Activated CD8-positive, alpha-beta T cell treated with anti-CD3 and anti-CD28 coated beads for 36 hours (primary cell): ENCODE measurements around the gene EXOC3L4. TPM values are rescaled to one million over a fixed set of nuclear protein-coding genes. Genes with fewer than 3 reads are reported as not detected.

Source experiments
- ATAC-seq: fragments of 200-7000 bp; cut with Tn5 transposase; one replicate; pipeline ENCODE4 v1.10.0; 2021; ENCODE audit warnings: mild to moderate bottlenecking, moderate library complexity
- CTCF ChIA-PET: fragments of 350-600 bp; sonication (Branson Sonifier 250); formaldehyde crosslinking; loops from one replicate; lab custom pipeline; 2021; ENCODE audit warnings: antibody characterized with exemption; lab: Charles Lee
- POLR2A ChIA-PET: fragments of 350-600 bp; sonication (Branson Sonifier 250); formaldehyde crosslinking; loops from one replicate; lab custom pipeline; 2021; ENCODE audit warnings: antibody characterized with exemption; lab: Charles Lee
- DNase-seq: peaks from one replicate; pipeline ENCODE4 v3.0.0-alpha.2; 2020
- H3K27ac Mint-ChIP-seq: one replicate; pipeline ENCODE4 v1.8.0; 2021; ENCODE audit warnings: mild to moderate bottlenecking, mixed read lengths
- H3K27me3 Mint-ChIP-seq: one replicate; pipeline ENCODE4 v1.8.0; 2021; ENCODE audit warnings: mixed read lengths
- H3K36me3 Mint-ChIP-seq: one replicate; pipeline ENCODE4 v1.8.0; 2021; ENCODE audit warnings: low read depth, mixed read lengths
- H3K4me1 Mint-ChIP-seq: one replicate; pipeline ENCODE4 v1.8.0; 2021; ENCODE audit warnings: low read depth, mixed read lengths
- H3K4me3 Mint-ChIP-seq: one replicate; pipeline ENCODE4 v1.8.0; 2021; ENCODE audit warnings: mild to moderate bottlenecking, moderate library complexity, mixed read lengths
- H3K9me3 Mint-ChIP-seq: one replicate; pipeline ENCODE4 v1.8.0; 2021; ENCODE audit warnings: mixed read lengths
- CTCF ChIP-seq: fragments of 200-600 bp; IDR thresholded peaks from one replicate; pipeline ENCODE4 v1.8.0; 2022; ENCODE audit warnings: antibody characterized with exemption, mild to moderate bottlenecking
- intact Hi-C: fragments of 100-400 bp; cut with micrococcal nuclease; formaldehyde crosslinking; loops from one replicate; pipeline ENCODE4 v1.10.0; 2022
- total RNA-seq, 2 experiments: library from RNA; stranded (reverse); gene quantifications; one replicate each; pipeline ENCODE4 v1.2.3, GENCODE V29; 2021

EXOC3L4 gene
- total RNA-seq, 2 experiments from 2014 or later = not detected

- Mint-ChIP-seq H3K36me3 (no peaks in the 10 kb centered on the region), H3K27ac (no peak overlapping the region), H3K4me3 (no peak overlapping the region), H3K27me3 (peaks cover 4% of the 10 kb centered on the region), H3K4me1 (no peaks in the 10 kb centered on the region), H3K9me3 (no peaks in the 10 kb centered on the region)
- intact Hi-C loops = no loop called here
- ChIA-PET CTCF (interaction anchor here (1.0 to 1.8 kb wide), 4 partner anchors 19 to 385 kb away, joined by 3 to 6 read pairs (median 4); no protein-coding TSS in a partner anchor), POLR2A (no interaction called here)
- no peak for DNase-seq
- no peak for TF ChIP-seq CTCF
- no peak for ATAC-seq
Observed at GRCh38 chr14:103078860-103079587, 15.5 kb upstream of the EXOC3L4 start.

- POLR2A ChIA-PET = no interaction called here
- Mint-ChIP-seq H3K4me1 (no peaks in the 10 kb centered on the region), H3K9me3 (no peaks in the 10 kb centered on the region), H3K27ac (no peak overlapping the region), H3K4me3 (no peak overlapping the region), H3K27me3 (peaks cover 11% of the 10 kb centered on the region), H3K36me3 (no peaks in the 10 kb centered on the region)
- ATAC-seq (no peak), DNase-seq (no peak)
- no peak for TF ChIP-seq CTCF
- CTCF ChIA-PET = no interaction called here
- intact Hi-C loops = no loop called here
Observed at GRCh38 chr14:103081951-103082350, 12.6 kb upstream of the EXOC3L4 start.

GRCh38 chr14:103084021-103084919 lies 10.3 kb upstream of the EXOC3L4 start, which contains the start of gene LBHD2:
LBHD2 (plus strand) TSS chr14:103084210; CDS start chr14:103086013, 1,803 bp downstream.
- Mint-ChIP-seq H3K4me1 (no peaks in the 10 kb centered on the region), H3K36me3 (no peaks in the 10 kb centered on the region), H3K27me3 (peaks cover 11% of the 10 kb centered on the region), H3K27ac (no peak within 1 kb of the TSS), H3K9me3 (no peaks in the 10 kb centered on the region), H3K4me3 (no peak within 1 kb of the TSS)
- CTCF ChIA-PET = interaction anchor here (0.9 to 1.3 kb wide), 2 partner anchors 9 to 21 kb away, joined by 3 to 6 read pairs; no protein-coding TSS in a partner anchor
- intact Hi-C loops = no loop called here
- TF ChIP-seq CTCF = no peak
- no peak for DNase-seq
- ATAC-seq = no peak
- POLR2A ChIA-PET = no interaction called here

- TF ChIP-seq CTCF = no peak
- POLR2A ChIA-PET = no interaction called here
- CTCF ChIA-PET = no interaction called here
Observed at GRCh38 chr14:103085106-103086091, 9.1 kb upstream of the EXOC3L4 start.

More at GRCh38 chr14:103085106-103086091, 9.1 kb upstream of the EXOC3L4 start:
- Mint-ChIP-seq H3K4me1 (no peaks in the 10 kb centered on the region), H3K36me3 (no peaks in the 10 kb centered on the region), H3K4me3 (no peak overlapping the region), H3K9me3 (no peaks in the 10 kb centered on the region), H3K27ac (no peak overlapping the region), H3K27me3 (peaks cover 11% of the 10 kb centered on the region)
- no peak for DNase-seq
- intact Hi-C loops = no loop called here
- no peak for ATAC-seq
